GM18505 (cell line): ENCODE results near the gene NUP37.
"Not testable (repeated sequence)": the region's sequence is repeated elsewhere in the genome, so short reads cannot be mapped to it uniquely, and the experiment has no call there.

ENCODE experiments used
- ATAC-seq: cut with Tn5 transposase; IDR thresholded peaks from one replicate; pipeline ENCODE4 v1.9.1; 2021; ENCODE audit not compliant: unreplicated experiment
- POLR2A ChIP-seq: IDR thresholded peaks from 4 replicates; pipeline ENCODE4 v1.6.1; 2011; ENCODE audit warnings: borderline replicate concordance; ENCODE audit not compliant: insufficient read depth, insufficient read length; ENCODE audit errors: extremely low read depth

The NUP37 gene

GRCh38 chr12:102116392-102116791 is 3.5 kb downstream of the NUP37 start:
- no peak for ATAC-seq
- TF ChIP-seq POLR2A, result no peak

DNA sequence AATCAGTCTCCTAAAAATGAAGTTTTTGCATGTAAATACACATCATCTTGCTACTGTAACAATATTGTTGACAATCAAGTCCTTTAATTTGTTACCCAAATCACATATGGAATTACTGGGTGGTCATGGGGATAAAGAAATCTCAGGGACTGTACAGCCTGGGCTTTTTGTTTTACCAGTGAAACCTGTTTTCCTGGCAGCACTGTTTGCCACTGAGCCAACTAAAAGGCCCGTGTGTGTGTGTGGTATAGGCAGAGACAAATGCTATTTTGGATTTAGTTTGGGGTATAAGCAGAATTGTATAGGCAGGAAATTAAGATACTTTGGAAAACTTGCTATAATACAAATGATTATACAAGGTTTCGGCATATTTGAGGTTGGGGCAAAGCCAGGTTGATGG is 5.7 kb downstream of the NUP37 start:
- ATAC-seq, result no peak
- TF ChIP-seq POLR2A, result no peak

DNA sequence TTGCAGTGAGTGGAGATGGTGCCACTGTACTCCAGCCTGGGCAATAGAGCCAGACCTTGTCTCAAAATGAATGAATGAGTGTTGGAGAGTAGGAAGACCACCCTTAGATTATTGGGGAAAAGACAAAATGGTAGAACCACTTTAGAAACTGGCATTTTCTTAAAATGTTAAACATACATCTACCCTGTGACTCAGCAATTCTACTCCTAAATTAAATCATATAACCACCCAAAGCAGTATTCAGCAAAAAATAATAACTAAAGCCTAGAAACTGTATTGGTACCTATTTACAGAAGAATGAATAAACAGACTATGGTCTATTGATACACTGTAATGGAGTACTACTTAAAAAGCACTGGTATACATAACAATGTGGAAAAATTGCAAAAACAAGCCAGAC is 9.1 kb downstream of the NUP37 start:
- no peak for TF ChIP-seq POLR2A
- ATAC-seq, result no peak

GRCh38 chr12:102107970-102108369 is 11.9 kb downstream of the NUP37 start:
- TF ChIP-seq POLR2A, result no peak
- no peak for ATAC-seq

DNA sequence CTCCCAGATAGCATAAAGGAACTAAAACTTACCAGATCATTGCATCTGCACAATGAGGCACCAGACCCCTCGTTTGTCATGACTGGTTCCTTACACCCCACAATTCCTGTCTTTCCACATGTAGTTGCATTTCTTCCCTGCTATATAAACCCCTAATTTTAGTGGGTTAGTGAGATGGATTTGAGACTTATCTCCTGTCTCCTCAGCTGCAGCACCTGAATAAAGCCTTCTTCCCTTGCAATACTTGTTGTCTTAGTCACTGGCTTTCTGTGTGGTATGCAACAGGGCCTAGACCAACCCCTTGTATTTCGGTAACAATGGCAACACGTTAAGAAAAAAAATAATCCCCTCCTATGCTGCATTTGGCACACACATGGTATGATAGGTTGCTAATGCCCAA is 13.0 kb downstream of the NUP37 start:
- ATAC-seq, result no peak

DNA sequence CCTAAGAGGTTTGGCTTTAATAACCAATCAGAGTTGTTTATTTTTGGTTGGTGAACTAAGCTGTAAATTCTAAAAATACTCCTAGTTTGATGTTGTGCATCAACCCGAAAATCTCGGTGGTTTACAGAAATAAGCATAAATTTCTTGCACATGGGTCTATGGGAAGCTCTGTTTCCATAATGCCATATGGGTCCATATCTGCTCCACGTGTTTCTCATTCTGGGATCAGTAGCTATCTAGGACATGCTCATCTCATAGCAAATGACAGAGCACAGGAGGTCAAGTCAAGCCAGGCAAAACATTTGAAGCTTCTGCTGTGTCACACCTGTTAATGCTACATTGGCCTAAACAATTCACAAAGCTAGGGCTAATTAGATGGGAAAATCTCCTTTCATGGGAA is 23.1 kb downstream of the NUP37 start:
- TF ChIP-seq POLR2A, result no peak
- ATAC-seq, result no peak

More for the DNA sequence above, 13.0 kb downstream of the NUP37 start:
- TF ChIP-seq POLR2A, result no peak

DNA sequence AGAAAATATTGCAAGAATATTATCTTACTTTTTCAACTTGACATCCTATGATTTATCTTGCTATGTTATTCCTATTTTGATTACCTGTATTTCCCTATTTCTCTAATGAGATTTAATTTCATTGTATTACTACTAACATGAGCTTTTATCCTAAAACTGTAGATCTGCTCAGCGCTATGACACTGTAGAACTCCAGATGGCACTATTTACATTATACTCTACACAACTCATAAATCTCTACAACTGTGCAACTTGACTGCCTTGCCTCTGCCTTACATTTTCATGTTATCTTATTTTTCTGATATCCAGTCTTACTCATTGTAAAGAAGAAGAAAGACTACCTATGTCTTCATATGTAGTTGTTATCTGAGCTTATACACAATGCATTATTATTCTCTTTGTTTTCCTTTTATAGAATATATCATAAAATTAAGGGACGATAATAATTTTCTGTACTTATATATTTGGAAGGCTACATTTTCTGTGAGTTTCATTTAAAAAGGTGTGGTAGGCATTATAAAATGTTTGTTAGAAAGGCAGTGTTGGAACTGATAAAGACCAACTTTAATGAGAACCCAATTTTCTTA is 24.1 kb downstream of the NUP37 start:
- no peak for TF ChIP-seq POLR2A
- no peak for ATAC-seq

DNA sequence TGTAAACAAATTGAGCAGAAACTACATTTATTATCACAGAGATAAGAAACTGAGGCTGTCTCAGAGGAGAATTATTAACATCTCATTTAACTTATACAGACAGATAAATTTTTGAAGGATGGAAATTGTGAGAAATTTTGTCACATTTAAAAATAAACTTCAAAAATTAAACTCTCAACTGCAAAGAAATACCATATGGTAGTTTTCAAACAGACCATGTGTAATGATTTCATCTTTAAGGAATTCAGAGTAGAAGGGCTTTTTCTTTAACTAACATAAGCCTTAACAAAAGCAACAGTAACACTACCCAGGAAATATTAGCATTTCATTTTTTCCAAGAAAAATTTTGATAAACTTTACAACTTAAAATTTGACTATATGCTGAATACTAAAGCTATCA is 26.6 kb downstream of the NUP37 start:
- no peak for ATAC-seq
- no peak for TF ChIP-seq POLR2A

DNA sequence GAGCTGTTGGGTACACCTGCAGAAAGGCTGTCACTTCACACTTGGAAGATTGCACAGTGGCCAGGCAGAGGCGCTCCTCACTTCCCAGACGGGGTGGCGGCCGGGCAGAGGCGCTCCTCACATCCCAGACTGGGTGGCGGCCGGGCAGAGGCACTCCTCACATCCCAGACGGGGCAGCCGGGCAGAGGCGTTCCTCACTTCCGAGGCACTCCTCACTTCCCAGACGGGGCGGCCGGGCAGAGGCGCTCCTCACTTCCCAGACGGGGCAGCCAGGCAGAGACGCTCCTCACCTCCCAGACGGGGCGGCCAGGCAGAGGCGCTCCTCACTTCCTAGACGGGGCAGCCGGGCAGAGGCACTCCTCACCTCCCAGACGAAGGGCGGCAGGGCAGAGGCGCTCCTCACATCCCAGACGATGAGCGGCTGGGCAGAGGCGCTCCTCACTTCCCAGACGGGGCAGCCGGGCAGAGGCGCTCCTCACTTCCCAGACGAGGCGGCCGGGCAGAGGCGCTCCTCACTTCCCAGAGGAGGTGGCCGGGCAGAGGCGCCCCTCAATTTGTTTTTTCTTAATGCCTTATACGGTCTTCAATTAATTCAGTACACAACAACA is 30.6 kb downstream of the NUP37 start:
- ATAC-seq, result not testable (repeated sequence)

GRCh38 chr12:102080842-102081241 is 39.1 kb downstream of the NUP37 start:
- no peak for ATAC-seq
- TF ChIP-seq POLR2A, result no peak

DNA sequence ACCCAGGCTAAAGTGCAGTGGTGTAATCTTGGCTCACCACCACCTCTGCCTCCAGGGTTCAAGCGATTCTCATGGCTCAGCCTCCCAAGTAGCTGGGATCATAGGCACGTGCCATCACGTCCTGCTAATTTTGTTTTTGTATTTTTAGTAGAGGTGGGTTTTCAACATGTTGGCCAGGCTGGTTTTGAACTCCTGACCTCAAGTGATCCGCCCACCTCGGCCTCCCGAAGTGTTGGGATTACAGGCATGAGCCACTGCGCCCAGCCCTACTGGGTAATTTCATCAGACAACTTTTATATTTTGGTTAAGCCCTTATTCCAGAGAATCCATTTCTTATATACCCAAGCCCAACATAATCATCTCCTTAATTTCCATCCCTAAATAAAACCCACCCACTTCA is 47.8 kb downstream of the NUP37 start:
- ATAC-seq, result not testable (repeated sequence)

DNA sequence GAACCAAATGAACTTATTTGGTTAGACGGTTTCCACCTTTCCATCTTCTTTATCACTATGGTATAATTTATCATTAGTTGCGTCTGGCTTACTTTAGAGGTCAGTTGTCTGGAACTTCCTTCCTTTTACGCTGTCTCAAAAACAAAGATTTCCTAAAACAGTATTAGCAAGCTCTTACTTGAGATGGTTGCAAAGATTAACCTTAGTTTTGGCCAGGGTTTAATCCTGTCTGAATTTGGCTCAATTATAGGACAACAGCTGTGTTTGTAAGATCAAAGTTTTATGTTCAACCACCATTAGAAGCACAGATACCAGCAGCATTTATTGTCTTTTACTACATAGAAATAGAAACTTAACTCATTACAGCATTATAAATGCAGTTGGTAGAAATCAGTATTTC is 50.2 kb downstream of the NUP37 start:
- TF ChIP-seq POLR2A, result no peak
- ATAC-seq, result no peak

GRCh38 chr12:102067574-102068258 is 52.2 kb downstream of the NUP37 start:
- no peak for TF ChIP-seq POLR2A
- ATAC-seq, result no peak

DNA sequence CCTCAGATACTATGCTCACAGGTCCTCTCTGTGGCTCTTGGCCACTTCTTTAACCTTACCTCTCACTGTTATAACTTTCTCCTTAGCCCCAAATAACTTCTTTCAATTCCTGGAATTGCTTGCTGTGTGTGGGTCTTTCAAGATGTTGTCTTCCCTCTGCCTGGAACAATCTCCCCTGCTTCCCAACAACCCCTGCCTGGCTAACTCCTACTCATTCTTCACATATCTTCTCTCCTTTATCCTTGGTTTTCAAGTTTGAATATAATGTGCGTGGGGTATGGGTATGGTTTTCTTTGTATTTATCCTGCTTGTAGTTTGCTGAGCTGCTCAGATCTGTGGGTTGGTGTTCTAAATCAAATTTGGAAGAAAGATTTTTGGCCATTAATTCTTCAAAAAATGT is 55.4 kb downstream of the NUP37 start:
- TF ChIP-seq POLR2A, result no peak
- no peak for ATAC-seq

- ATAC-seq, result no peak
- no peak for TF ChIP-seq POLR2A
Observed at GRCh38 chr12:102063069-102063468, 56.8 kb downstream of the NUP37 start.

- TF ChIP-seq POLR2A, result no peak
- no peak for ATAC-seq
Observed at GRCh38 chr12:102062419-102062806, 57.5 kb downstream of the NUP37 start.
